Spinal cord (tissue), 10 donors: ENCODE results near the gene CELA2B. TPM values are rescaled to one million over a fixed set of nuclear protein-coding genes. Genes with fewer than 3 reads are reported as not detected.
"Not testable (repeated sequence)": the region's sequence is repeated elsewhere in the genome, so short reads cannot be mapped to it uniquely, and the experiment has no call there.

Experiments used
- DNase-seq, 6 donors: peaks; one replicate each; pipeline versions ENCODE4 v3.0.0 to v3.0.0-alpha.2; 2013 to 2015; ENCODE audit warnings: low spot score in 6 of 6, low read depth in 4 of 6
- H3K27ac ChIP-seq: one replicate; pipeline ENCODE4 v1.5.1; 2013; ENCODE audit warnings: low read depth, low read length, control low read depth
- H3K27me3 ChIP-seq: one replicate; pipeline ENCODE4 v1.6.1; 2013; ENCODE audit warnings: low read length; ENCODE audit not compliant: control insufficient read depth, insufficient read depth
- H3K36me3 ChIP-seq: one replicate; pipeline ENCODE4 v1.6.1; 2013; ENCODE audit warnings: low read length; ENCODE audit not compliant: control insufficient read depth, insufficient read depth
- H3K4me1 ChIP-seq: one replicate; pipeline ENCODE4 v1.6.1; 2013; ENCODE audit warnings: low read length; ENCODE audit not compliant: control insufficient read depth, insufficient read depth
- H3K4me3 ChIP-seq: one replicate; pipeline ENCODE4 v1.5.1; 2013; ENCODE audit warnings: low read depth, low read length, control low read depth
- H3K9me3 ChIP-seq: one replicate; pipeline ENCODE4 v1.6.1; 2013; ENCODE audit warnings: low read length; ENCODE audit not compliant: control insufficient read depth, insufficient read depth
- WGBS: methylation state at CpG from one replicate; pipeline ENCODE4 v1.1.5; 2013; ENCODE audit warnings: missing lambda C conversion rate; ENCODE audit not compliant: insufficient coverage; 5-methylcytosine and 5-hydroxymethylcytosine counted together
- long read RNA-seq, 4 donors: transcript quantifications; one replicate each; lab custom pipeline, GENCODE V29; 2026
- polyA plus RNA-seq, 2 donors: library from polyadenylated mRNA; unstranded; fragments of 120-200 nt; gene quantifications; one replicate each; pipeline ENCODE4 v1.2.1, GENCODE V29; 2013; ENCODE audit not compliant: insufficient read length in 2 of 2
- total RNA-seq, 2 donors: library from RNA; depleted of rRNA in 1 of 2; stranded (reverse); fragments of 120-200 nt in 1 of 2; fragments of >200 nt in 1 of 2; gene quantifications; one replicate each; pipeline versions ENCODE4 v1.2.3 to v1.2.4, GENCODE V29; 2013 to 2014
- donor health status: healthy.

Gene CELA2B
- not detected for total RNA-seq
- polyA plus RNA-seq = 1 to 10 TPM in 1 of 2 donors, under 1 TPM in 1; 0.78 to 1.0 TPM
- long read RNA-seq, donor 1, partial matches to known transcripts = 0 of 6 reads
- long read RNA-seq, donor 1, other reads (novel, unspliced or antisense) = 6 of 6 reads
- long read RNA-seq, donor 2 = 0 reads
- long read RNA-seq, donor 3 = 0 reads
- long read RNA-seq, donor 4, partial matches to known transcripts = 0 of 9 reads
- long read RNA-seq, donor 4, other reads (novel, unspliced or antisense) = 9 of 9 reads

- Histone ChIP-seq H3K9me3 (no peaks in the 10 kb centered on the region), H3K4me1 (no peaks in the 10 kb centered on the region), H3K27me3 (no peaks in the 10 kb centered on the region), H3K27ac (no peak within 1 kb of the TSS), H3K4me3 (no peak within 1 kb of the TSS), H3K36me3 (no peaks in the 10 kb centered on the region)
- WGBS = 90% methylated on average over 3 of the region's 5 CpGs
- peak in 1 of 6 donors; percentile 10 for DNase-seq
Observed at GRCh38 chr1:15475752-15476314, at the start of gene CELA2B. Gene CELA2B (plus strand): TSS chr1:15476104. CDS start chr1:15476126, 22 bp downstream.

DNA sequence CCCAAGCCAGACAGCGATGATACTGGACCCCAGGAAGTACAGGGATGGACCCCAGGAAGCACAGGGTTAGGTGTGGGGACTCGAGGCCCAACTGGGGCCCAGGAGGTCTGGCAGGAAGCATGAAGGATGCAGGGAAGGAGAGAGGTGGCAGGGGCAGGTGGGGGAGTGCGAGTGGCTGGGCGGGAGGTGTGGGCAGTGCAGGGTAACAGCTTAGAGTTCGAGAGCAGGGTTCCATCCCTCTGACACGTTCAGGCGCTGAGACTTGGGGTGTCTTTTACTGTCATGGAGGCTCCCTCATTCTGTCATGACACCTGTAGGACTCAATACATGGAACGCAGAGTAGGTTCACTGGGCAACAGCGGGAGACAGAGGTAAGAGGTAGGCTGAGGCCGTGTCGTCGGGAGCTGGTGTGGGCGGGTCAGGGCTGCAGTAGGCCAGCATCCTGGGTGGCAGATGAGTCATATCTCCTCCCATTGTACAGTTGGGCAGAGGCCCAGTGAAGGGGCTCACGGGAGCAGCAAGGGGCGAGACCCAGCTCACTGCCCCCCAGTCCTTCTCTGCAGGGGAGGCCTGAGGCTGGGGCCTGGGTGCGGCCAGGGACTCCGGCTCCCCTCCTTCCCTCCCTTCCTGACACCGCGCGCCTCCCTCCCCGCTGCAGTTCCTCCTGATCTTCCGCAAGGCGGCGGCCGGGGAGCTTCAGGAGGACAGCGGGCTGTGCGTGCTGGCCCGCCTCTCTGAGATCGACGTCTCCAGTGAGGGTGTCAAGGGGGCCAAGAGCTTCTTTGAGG lies 49.2 kb upstream of the CELA2B start:
- DNase-seq = no peak
- Histone ChIP-seq H3K36me3 (peaks cover 66% of the 10 kb centered on the region), H3K27ac (no peak overlapping the region)

DNA sequence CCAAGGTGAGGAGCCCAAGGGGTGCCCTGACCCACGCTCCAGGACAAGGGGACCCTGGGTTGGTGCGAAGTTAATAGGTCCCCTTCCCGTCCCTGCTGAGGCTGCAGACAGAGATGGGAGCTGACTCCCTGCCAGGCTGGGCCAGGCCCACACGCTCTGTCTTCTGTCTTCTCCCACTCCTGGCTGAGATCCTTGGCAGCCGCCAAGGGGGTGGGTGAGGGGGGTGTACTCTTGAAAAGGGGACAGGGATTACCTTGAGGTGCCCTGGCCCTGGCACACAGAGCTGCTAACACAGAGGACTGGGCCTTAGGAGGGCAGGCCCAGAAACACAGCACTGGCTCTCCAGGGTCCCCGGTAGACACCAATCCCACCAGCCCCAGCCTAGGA lies 48.6 kb upstream of the CELA2B start:
- Histone ChIP-seq H3K4me1 (peaks cover 30% of the 10 kb centered on the region), H3K36me3 (peaks cover 67% of the 10 kb centered on the region), H3K9me3 (no peaks in the 10 kb centered on the region), H3K4me3 (no peak overlapping the region), H3K27me3 (no peaks in the 10 kb centered on the region), H3K27ac (no peak overlapping the region)
- DNase-seq = peak in 1 of 6 donors; percentile 59
- 70% methylated on average over 4 of the region's 6 CpGs for WGBS

More for the DNA sequence above, 49.2 kb upstream of the CELA2B start:
- Histone ChIP-seq H3K27me3 (no peaks in the 10 kb centered on the region), H3K9me3 (no peaks in the 10 kb centered on the region), H3K4me1 (peaks cover 29% of the 10 kb centered on the region), H3K4me3 (no peak overlapping the region)
- WGBS = 71% methylated on average over 20 of the region's 30 CpGs

DNA sequence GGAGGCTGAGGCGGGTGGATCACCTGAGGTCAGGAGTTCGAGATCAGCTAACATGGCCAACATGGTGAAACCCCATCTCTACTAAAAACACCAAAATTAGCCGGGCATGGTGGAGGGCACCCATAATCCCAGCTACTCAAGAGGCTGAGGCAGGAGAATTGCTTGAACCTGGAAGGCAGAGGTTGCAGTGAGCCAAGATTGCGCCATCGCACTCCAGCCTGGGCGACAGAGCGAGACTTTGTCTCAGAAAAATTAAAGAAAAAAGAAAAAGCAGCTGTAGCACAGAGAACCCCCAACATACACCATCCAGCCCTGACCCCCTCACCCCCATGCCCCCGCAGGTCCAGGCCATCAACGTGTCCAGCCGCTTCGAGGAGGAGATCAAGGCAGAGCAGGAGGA lies 47.7 kb upstream of the CELA2B start:
- H3K4me3 ChIP-seq, H3K27me3 ChIP-seq, H3K9me3 ChIP-seq, H3K27ac ChIP-seq, DNase-seq: not testable (repeated sequence)
- Histone ChIP-seq H3K36me3 (peaks cover 64% of the 10 kb centered on the region), H3K4me1 (peaks cover 33% of the 10 kb centered on the region)
- 87% methylated on average over 3 of the region's 11 CpGs for WGBS

GRCh38 chr1:15428815-15429435 lies 47.0 kb upstream of the CELA2B start:
- Histone ChIP-seq H3K4me3 (no peak overlapping the region), H3K4me1 (peaks cover 33% of the 10 kb centered on the region), H3K9me3 (no peaks in the 10 kb centered on the region), H3K27me3 (no peaks in the 10 kb centered on the region), H3K36me3 (peaks cover 64% of the 10 kb centered on the region), H3K27ac (no peak overlapping the region)
- WGBS = 66% methylated on average over 11 of the region's 18 CpGs
- no peak for DNase-seq

GRCh38 chr1:15429701-15430149 lies 46.2 kb upstream of the CELA2B start:
- Histone ChIP-seq H3K4me3 (no peak overlapping the region), H3K27ac (no peak overlapping the region), H3K9me3 (no peaks in the 10 kb centered on the region), H3K4me1 (peaks cover 33% of the 10 kb centered on the region), H3K27me3 (no peaks in the 10 kb centered on the region), H3K36me3 (peaks cover 60% of the 10 kb centered on the region)
- DNase-seq = no peak
- WGBS = 92% methylated on average over 12 of the region's 19 CpGs

GRCh38 chr1:15430787-15431570 lies 44.9 kb upstream of the CELA2B start:
- H3K27ac ChIP-seq = no peak overlapping the region

DNA sequence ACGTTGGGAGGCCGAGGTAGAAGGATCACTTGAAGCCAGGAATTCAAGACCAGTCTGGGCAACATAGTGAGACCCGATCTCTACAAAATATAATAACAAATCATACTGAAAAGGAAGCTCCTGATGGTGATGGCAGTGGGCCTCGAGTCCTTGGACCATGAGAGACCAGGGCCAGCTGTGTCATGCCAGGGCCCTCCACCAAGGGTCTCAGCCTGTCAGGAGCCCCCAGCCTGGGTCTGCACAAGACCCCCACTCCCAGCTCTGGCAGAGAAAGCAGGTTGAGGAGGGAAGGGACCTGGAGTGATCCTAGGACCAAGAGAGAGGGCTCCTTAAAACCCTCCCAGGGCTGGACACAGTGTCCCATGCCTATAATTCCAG lies 44.3 kb upstream of the CELA2B start:
- Histone ChIP-seq H3K9me3 (no peaks in the 10 kb centered on the region), H3K4me3 (no peak overlapping the region), H3K36me3 (peaks cover 49% of the 10 kb centered on the region), H3K27ac (no peak overlapping the region), H3K27me3 (no peaks in the 10 kb centered on the region), H3K4me1 (peaks cover 30% of the 10 kb centered on the region)
- DNase-seq = no peak
- 100% methylated on average over 1 of the region's 4 CpGs for WGBS

More at GRCh38 chr1:15430787-15431570, 44.9 kb upstream of the CELA2B start:
- WGBS = 37% methylated on average over 13 of the region's 19 CpGs
- peaks cover 33% of the 10 kb centered on the region for H3K4me1 ChIP-seq
- DNase-seq = peak in 3 of 6 donors; percentile 53 to 89 (median 85)
- H3K9me3 ChIP-seq = no peaks in the 10 kb centered on the region
- H3K27me3 ChIP-seq = no peaks in the 10 kb centered on the region
- peaks cover 55% of the 10 kb centered on the region for H3K36me3 ChIP-seq
- H3K4me3 ChIP-seq = no peak overlapping the region

GRCh38 chr1:15432324-15432723 lies 43.6 kb upstream of the CELA2B start:
- H3K4me1 ChIP-seq = peaks cover 22% of the 10 kb centered on the region
- WGBS = 43% methylated on average over 8 of the region's 9 CpGs
- no peaks in the 10 kb centered on the region for H3K9me3 ChIP-seq
- H3K27me3 ChIP-seq = no peaks in the 10 kb centered on the region
- peak in 1 of 6 donors; percentile 16 for DNase-seq
- peaks cover 41% of the 10 kb centered on the region for H3K36me3 ChIP-seq
- H3K27ac ChIP-seq = no peak overlapping the region
- no peak overlapping the region for H3K4me3 ChIP-seq
